GM19328 (cell line): ENCODE measurements around the gene ERLIN1.

ENCODE experiments used
- ATAC-seq: cut with Tn5 transposase; IDR thresholded peaks from one replicate; pipeline ENCODE4 v1.9.1; 2021; ENCODE audit warnings: mild to moderate bottlenecking, moderate library complexity; ENCODE audit not compliant: unreplicated experiment

The ERLIN1 gene

GRCh38 chr10:100185364-100186252, at the start of gene ERLIN1:
Gene ERLIN1 (minus strand): TSS chr10:100186029. CDS start chr10:100185626, 403 bp downstream.
- ATAC-seq = peak; percentile 84

- no peak for ATAC-seq
Observed at GRCh38 chr10:100232101-100232500, 46.3 kb upstream of the ERLIN1 start.

- ATAC-seq = no peak
Observed at GRCh38 chr10:100229819-100230422, 44.1 kb upstream of the ERLIN1 start.

- no peak for ATAC-seq
Observed at GRCh38 chr10:100223879-100224278, 38.0 kb upstream of the ERLIN1 start.

- no peak for ATAC-seq
Observed at GRCh38 chr10:100222529-100222928, 36.7 kb upstream of the ERLIN1 start.

- ATAC-seq = no peak
Observed at GRCh38 chr10:100216006-100216405, 30.2 kb upstream of the ERLIN1 start.

GRCh38 chr10:100209303-100209702, 23.5 kb upstream of the ERLIN1 start:
- no peak for ATAC-seq

GRCh38 chr10:100208276-100208675, 22.4 kb upstream of the ERLIN1 start:
- no peak for ATAC-seq

GRCh38 chr10:100204370-100204769, 18.5 kb upstream of the ERLIN1 start:
- no peak for ATAC-seq

- ATAC-seq = no peak
Observed at GRCh38 chr10:100201549-100201948, 15.7 kb upstream of the ERLIN1 start.

- no peak for ATAC-seq
Observed at GRCh38 chr10:100194711-100195110, 8.9 kb upstream of the ERLIN1 start.

- ATAC-seq = no peak
Observed at GRCh38 chr10:100192350-100192749, 6.5 kb upstream of the ERLIN1 start.

GRCh38 chr10:100186253-100187212, 704 bp upstream of the ERLIN1 start:
- ATAC-seq = peak; percentile 50

- ATAC-seq = no peak
Observed at GRCh38 chr10:100184840-100185239, 989 bp downstream of the ERLIN1 start.

GRCh38 chr10:100184426-100184825, 1.4 kb downstream of the ERLIN1 start:
- ATAC-seq = no peak

GRCh38 chr10:100183481-100183880, 2.3 kb downstream of the ERLIN1 start:
- ATAC-seq = no peak

- ATAC-seq = no peak
Observed at GRCh38 chr10:100182908-100183307, 2.9 kb downstream of the ERLIN1 start.

- no peak for ATAC-seq
Observed at GRCh38 chr10:100182281-100182680, 3.5 kb downstream of the ERLIN1 start.

GRCh38 chr10:100175875-100176274, 10.0 kb downstream of the ERLIN1 start:
- no peak for ATAC-seq

- no peak for ATAC-seq
Observed at GRCh38 chr10:100174699-100175677, 10.8 kb downstream of the ERLIN1 start.
